NCI-H146 (cell line): Measurements from ENCODE around the gene ADM5.
"Not testable (repeated sequence)": the region's sequence is repeated elsewhere in the genome, so short reads cannot be mapped to it uniquely, and the experiment has no call there.

Experiments
- DNase-seq: peaks from one replicate; lab custom pipeline; 2025; lab: John Stamatoyannopoulos, UW

The ADM5 gene

GRCh38 chr19:49701271-49701786 lies 11.9 kb downstream of the ADM5 start:
- DNase-seq = no peak

DNA sequence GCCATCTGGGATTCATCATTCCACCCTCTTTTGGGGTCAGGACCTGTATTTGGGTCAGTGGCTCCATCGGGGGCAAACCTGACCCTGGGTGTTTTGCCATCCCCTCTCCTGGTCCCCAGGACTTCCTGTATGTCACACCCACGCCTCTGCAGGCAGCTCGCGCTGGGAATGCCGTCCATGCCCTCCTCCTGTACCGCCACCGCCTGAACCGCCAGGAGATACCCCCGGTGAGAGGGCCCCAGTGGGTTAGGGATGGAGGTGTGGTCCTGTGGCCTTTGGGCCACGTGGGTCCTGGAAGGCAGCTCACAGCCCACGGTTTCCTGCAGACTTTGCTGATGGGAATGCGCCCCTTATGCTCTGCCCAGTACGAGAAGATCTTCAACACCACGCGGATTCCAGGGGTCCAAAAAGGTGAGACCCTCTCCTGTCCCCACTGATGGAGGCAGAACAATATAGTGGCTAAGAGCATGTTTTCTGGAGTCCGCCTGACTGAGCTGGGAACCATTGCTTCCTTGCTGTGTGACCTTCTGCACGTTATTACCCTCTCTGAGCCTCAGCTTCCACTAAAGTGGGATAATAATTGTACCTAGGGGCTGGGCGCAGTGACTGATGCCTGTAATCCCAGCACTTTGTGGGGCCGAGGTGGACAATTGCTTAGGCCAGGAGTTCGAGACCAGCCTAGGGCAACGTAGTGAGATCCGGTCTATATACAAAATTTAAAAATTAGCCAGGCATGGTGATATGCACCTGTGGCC lies 15.7 kb downstream of the ADM5 start:
- DNase-seq = no peak

GRCh38 chr19:49705919-49706318 lies 16.5 kb downstream of the ADM5 start:
- no peak for DNase-seq

DNA sequence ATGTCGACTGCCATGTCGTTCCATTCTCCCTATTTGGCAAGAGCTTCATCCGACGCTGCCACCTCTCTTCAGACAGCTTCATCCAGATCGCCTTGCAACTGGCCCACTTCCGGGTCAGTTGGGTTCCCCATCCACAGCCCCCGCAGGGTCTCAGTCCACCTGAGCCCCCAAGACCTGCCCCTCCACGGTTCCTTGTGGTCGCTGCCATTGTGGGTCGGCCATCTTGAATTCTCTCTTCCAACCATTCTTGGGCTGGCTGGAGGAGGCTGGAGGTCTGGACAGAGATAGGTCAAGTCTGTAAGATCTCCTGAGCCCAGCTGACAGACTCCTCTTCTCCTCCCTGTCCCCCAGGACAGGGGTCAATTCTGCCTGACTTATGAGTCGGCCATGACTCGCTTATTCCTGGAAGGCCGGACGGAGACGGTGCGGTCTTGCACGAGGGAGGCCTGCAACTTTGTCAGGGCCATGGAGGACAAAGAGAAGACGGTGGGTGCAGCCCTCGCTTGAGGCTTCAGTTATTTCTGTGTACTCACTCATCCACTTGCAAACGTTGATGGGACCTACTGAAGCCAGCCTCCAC lies 21.1 kb downstream of the ADM5 start:
- no peak for DNase-seq

DNA sequence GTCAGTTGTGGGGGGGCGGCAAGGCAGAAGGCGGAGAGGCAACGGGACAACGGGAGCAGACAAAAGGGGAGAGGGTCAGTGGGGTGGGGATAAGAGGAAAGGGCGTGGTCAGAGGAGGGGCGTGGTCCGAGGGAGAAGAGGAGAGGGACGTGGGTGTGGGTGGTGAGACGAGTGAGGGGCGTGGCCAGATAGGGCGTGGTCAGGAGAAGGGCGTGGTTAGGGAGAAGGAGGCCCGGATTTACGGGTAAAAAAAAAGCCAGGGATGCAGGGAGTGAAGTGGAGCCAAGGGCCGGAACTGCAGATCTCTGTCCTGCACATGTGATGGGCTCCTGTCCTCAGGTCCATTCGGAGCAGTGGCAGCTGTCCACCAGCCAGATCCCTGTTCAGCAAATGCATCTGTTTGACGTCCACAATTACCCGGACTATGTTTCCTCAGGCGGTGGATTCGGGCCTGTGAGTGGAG lies 23.0 kb downstream of the ADM5 start:
- DNase-seq = peak; percentile 28

DNA sequence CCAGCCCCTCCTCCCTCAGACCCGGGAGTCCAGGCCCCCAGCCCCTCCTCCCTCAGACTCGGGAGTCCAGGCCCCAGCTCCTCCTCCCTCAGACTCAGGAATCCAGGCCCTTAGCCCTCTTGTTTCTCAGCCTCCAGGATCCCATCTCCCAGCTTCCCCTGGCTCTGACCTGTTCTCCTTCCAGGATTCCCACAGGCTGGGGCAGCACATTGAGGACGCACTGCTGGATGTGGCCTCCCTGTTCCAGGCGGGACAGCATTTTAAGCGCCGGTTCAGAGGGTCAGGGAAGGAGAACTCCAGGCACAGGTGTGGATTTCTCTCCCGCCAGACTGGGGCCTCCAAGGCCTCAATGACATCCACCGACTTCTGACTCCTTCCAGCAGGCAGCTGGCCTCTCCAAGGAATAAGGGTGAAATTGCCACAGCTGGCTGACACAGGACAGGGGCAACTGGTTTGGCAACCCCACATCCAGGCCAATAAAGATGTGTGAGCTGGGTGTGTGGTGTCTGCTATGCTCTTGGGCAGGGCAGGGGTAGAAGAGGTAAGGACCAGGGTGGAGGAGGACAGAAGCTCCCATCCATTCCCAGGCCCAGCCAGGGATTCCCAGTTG lies 23.9 kb downstream of the ADM5 start:
- no peak for DNase-seq

- peak; percentile 21 for DNase-seq
These were observed 26.8 kb downstream of the ADM5 start for GRCh38 chr19:49716154-49716553.

DNA sequence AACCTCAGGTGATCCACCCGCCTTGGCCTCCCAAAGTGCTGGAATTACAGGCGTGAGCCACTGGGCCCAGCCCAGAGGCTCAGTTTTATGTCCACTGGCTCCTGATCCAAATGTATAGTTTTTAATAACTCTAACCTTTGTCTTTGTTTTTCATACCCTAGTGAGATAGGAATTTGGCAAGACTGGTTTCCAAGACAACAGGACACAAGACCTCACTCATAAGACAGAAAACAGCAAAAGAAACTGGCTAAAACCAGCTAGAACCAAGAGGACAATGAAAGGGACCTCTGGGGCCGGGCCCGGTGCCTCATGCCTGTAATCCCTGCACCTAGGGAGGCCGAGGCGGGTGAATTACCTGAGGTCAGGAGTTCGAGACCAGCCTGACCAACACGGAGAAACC lies 29.1 kb downstream of the ADM5 start:
- no peak for DNase-seq

- DNase-seq = no peak
These were observed 29.6 kb downstream of the ADM5 start for GRCh38 chr19:49718991-49719390.

- not testable (repeated sequence) for DNase-seq
These were observed 30.0 kb downstream of the ADM5 start for GRCh38 chr19:49719420-49719819.

DNA sequence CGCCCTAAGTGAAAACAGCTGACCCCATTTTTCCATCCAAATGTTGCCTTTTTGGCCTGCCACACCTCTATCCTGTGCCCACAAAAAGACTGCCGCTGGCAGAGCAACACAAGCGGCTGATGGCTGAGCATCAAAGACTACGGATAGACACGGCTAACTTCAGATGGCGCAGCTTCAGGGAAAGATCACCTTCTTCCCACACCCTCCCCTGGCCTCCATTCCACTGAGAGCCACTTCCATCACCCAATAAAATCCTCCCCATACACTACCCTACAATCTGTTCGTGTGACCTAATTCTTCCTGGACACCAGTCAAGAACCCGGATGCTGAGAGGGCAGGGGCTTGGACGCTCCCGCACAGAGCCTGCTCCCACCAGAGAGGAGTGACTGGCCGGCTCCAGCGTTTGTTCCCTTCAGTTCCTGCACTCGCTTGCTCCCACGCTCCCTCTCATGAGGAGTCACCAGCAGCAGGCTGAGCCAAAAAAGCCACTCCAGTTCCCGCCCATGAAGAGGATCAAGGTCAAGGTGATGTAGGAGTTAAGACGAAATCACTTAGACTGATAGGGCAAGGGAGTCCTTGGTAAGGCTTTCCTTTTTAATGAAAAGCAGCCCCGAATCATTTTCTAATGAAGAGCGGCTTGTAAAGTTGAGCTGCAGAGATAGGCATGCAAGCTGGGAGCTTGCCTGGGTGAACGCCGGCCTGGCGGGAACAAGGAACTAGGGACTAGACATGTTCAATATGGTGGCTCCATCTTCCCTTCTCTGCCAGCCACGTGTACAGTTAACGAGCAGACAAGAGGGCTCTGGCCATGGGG lies 38.0 kb downstream of the ADM5 start:
- no peak for DNase-seq

GRCh38 chr19:49730166-49730565 lies 40.8 kb downstream of the ADM5 start:
- DNase-seq = no peak

GRCh38 chr19:49738268-49738667 lies 48.9 kb downstream of the ADM5 start:
- DNase-seq = no peak

GRCh38 chr19:49739098-49739497 lies 49.7 kb downstream of the ADM5 start:
- no peak for DNase-seq

- no peak for DNase-seq
These were observed 50.5 kb downstream of the ADM5 start for GRCh38 chr19:49739933-49740332.
